ENCODE measurements around the gene PARVA.
A peak's percentile ranks its signal among the peaks of the same experiment; 100 is the strongest.

Gene PARVA

GRCh38 chr11:12544986-12545775 lies 167.8 kb downstream of the PARVA start:
- DNase-seq (ENCODE audit: low read depth, low spot score): no peak
- no CpG with 5 or more reads among the region's 13 CpGs for WGBS (ENCODE audit: insufficient coverage, insufficient read length)

GRCh38 chr11:12546122-12546521 lies 168.8 kb downstream of the PARVA start:
- Histone ChIP-seq H3K4me1 (ENCODE audit: control insufficient read depth, insufficient read depth, low read length) (no peaks in the 10 kb centered on the region), H3K27ac (ENCODE audit: low read length) (no peak overlapping the region)
- no CpG with 5 or more reads among the region's 8 CpGs for WGBS (ENCODE audit: insufficient coverage, insufficient read length)

More at GRCh38 chr11:12544986-12545775, 167.8 kb downstream of the PARVA start:
- H3K4me1 ChIP-seq (ENCODE audit: control insufficient read depth, insufficient read depth, low read length): no peaks in the 10 kb centered on the region
- no peak overlapping the region for H3K27ac ChIP-seq (ENCODE audit: low read length)
- no peaks in the 10 kb centered on the region for H3K36me3 ChIP-seq (ENCODE audit: control insufficient read depth, insufficient read depth, low read length)
- no peak overlapping the region for H3K4me3 ChIP-seq (ENCODE audit: low read length)
- no peaks in the 10 kb centered on the region for H3K27me3 ChIP-seq (ENCODE audit: control insufficient read depth, insufficient read depth, low read length)
- H3K9me3 ChIP-seq (ENCODE audit: control insufficient read depth, insufficient read depth, low read length): no peaks in the 10 kb centered on the region

GRCh38 chr11:12546660-12547059 lies 169.3 kb downstream of the PARVA start:
- Histone ChIP-seq H3K27me3 (ENCODE audit: control insufficient read depth, insufficient read depth, low read length) (no peaks in the 10 kb centered on the region), H3K36me3 (ENCODE audit: control insufficient read depth, insufficient read depth, low read length) (no peaks in the 10 kb centered on the region), H3K27ac (ENCODE audit: low read length) (no peak overlapping the region), H3K4me3 (ENCODE audit: low read length) (no peak overlapping the region), H3K9me3 (ENCODE audit: control insufficient read depth, insufficient read depth, low read length) (no peaks in the 10 kb centered on the region), H3K4me1 (ENCODE audit: control insufficient read depth, insufficient read depth, low read length) (no peaks in the 10 kb centered on the region)
- no CpG with 5 or more reads among the region's 5 CpGs for WGBS (ENCODE audit: insufficient coverage, insufficient read length)
- DNase-seq (ENCODE audit: low read depth, low spot score): no peak

More at GRCh38 chr11:12546122-12546521, 168.8 kb downstream of the PARVA start:
- DNase-seq (ENCODE audit: low read depth, low spot score): no peak
- Histone ChIP-seq H3K9me3 (ENCODE audit: control insufficient read depth, insufficient read depth, low read length) (no peaks in the 10 kb centered on the region), H3K27me3 (ENCODE audit: control insufficient read depth, insufficient read depth, low read length) (no peaks in the 10 kb centered on the region), H3K4me3 (ENCODE audit: low read length) (no peak overlapping the region), H3K36me3 (ENCODE audit: control insufficient read depth, insufficient read depth, low read length) (no peaks in the 10 kb centered on the region)

GRCh38 chr11:12547953-12548650 lies 170.7 kb downstream of the PARVA start:
- Histone ChIP-seq H3K27me3 (ENCODE audit: control insufficient read depth, insufficient read depth, low read length) (peaks cover under 1% of the 10 kb centered on the region; the same call in 1 of the 2 replicates), H3K4me1 (ENCODE audit: control insufficient read depth, insufficient read depth, low read length) (no peaks in the 10 kb centered on the region), H3K36me3 (ENCODE audit: control insufficient read depth, insufficient read depth, low read length) (no peaks in the 10 kb centered on the region), H3K9me3 (ENCODE audit: control insufficient read depth, insufficient read depth, low read length) (no peaks in the 10 kb centered on the region), H3K4me3 (ENCODE audit: low read length) (no peak overlapping the region), H3K27ac (ENCODE audit: low read length) (no peak overlapping the region)
- no CpG with 5 or more reads among the region's 5 CpGs for WGBS (ENCODE audit: insufficient coverage, insufficient read length)
- DNase-seq (ENCODE audit: low read depth, low spot score): no peak

DNA sequence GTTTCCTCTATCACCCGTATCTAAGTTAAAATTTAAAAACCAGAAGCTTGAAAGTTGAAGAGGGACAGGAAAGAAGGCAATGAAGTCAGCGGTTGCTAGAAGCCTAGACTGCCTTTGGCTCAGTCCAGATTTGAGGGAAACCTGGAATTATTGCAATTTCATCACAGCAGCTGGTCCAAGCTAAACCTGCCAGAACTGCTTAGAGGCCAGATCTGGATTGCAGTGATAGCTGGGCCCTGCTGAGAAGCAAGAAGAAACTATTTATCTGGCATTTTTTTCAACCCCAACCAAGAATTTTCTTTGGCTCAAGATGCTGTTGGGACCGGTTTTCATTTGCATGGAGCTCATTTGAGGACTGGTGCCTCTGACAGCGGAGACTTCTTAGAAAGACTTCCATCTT lies 175.3 kb downstream of the PARVA start:
- Histone ChIP-seq H3K27me3 (ENCODE audit: control insufficient read depth, insufficient read depth, low read length) (peaks cover 2% of the 10 kb centered on the region; the same call in 1 of the 2 replicates), H3K4me3 (ENCODE audit: low read length) (no peak overlapping the region), H3K27ac (ENCODE audit: low read length) (no peak overlapping the region), H3K9me3 (ENCODE audit: control insufficient read depth, insufficient read depth, low read length) (no peaks in the 10 kb centered on the region), H3K36me3 (ENCODE audit: control insufficient read depth, insufficient read depth, low read length) (no peaks in the 10 kb centered on the region), H3K4me1 (ENCODE audit: control insufficient read depth, insufficient read depth, low read length) (peaks cover 2% of the 10 kb centered on the region; the same call in 1 of the 2 replicates)
- DNase-seq (ENCODE audit: low read depth, low spot score): no peak
- WGBS (ENCODE audit: insufficient coverage, insufficient read length): no CpG with 5 or more reads among the region's 4 CpGs

DNA sequence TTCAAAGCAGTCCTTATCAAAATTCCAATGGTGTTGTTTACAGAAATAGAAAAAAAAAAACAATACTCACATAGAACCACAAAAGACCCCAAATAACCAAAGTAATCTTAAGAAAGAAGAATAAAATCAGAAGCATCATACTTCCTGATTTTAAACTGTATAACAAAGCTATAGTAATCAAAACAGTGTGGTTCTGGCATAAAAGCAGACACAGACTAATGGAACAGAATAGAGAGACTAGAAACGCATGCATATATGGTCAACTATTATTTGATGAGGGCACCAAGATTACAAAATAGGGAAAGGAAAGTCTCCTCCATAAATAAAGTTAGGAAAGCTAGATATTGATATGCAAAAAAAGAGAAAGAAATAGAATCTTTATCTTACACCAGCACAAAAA lies 176.8 kb downstream of the PARVA start:
- Histone ChIP-seq H3K27me3 (ENCODE audit: control insufficient read depth, insufficient read depth, low read length) (peaks cover 2% of the 10 kb centered on the region; the same call in 1 of the 2 replicates), H3K9me3 (ENCODE audit: control insufficient read depth, insufficient read depth, low read length) (no peaks in the 10 kb centered on the region), H3K27ac (ENCODE audit: low read length) (no peak overlapping the region), H3K4me1 (ENCODE audit: control insufficient read depth, insufficient read depth, low read length) (peaks cover 2% of the 10 kb centered on the region; the same call in 1 of the 2 replicates), H3K36me3 (ENCODE audit: control insufficient read depth, insufficient read depth, low read length) (no peaks in the 10 kb centered on the region), H3K4me3 (ENCODE audit: low read length) (no peak overlapping the region)
- no CpG with 5 or more reads among the region's 1 CpG for WGBS (ENCODE audit: insufficient coverage, insufficient read length)
- DNase-seq (ENCODE audit: low read depth, low spot score): no peak

GRCh38 chr11:12556155-12556554 lies 178.8 kb downstream of the PARVA start:
- no peaks in the 10 kb centered on the region for H3K36me3 ChIP-seq (ENCODE audit: control insufficient read depth, insufficient read depth, low read length)
- peaks cover 2% of the 10 kb centered on the region; the same call in 1 of the 2 replicates for H3K27me3 ChIP-seq (ENCODE audit: control insufficient read depth, insufficient read depth, low read length)
- DNase-seq (ENCODE audit: low read depth, low spot score): no peak
- H3K4me3 ChIP-seq (ENCODE audit: low read length): no peak overlapping the region
- no peaks in the 10 kb centered on the region for H3K9me3 ChIP-seq (ENCODE audit: control insufficient read depth, insufficient read depth, low read length)
- peaks cover 2% of the 10 kb centered on the region; the same call in 1 of the 2 replicates for H3K4me1 ChIP-seq (ENCODE audit: control insufficient read depth, insufficient read depth, low read length)
- WGBS (ENCODE audit: insufficient coverage, insufficient read length): no CpG with 5 or more reads among the region's 3 CpGs
- H3K27ac ChIP-seq (ENCODE audit: low read length): no peak overlapping the region

- H3K36me3 ChIP-seq (ENCODE audit: control insufficient read depth, insufficient read depth, low read length): no peaks in the 10 kb centered on the region
- DNase-seq (ENCODE audit: low read depth, low spot score): peak; percentile 48
These were observed 179.5 kb downstream of the PARVA start for GRCh38 chr11:12556788-12557384.

GRCh38 chr11:12559011-12559410 lies 181.6 kb downstream of the PARVA start:
- H3K27me3 ChIP-seq (ENCODE audit: control insufficient read depth, insufficient read depth, low read length): no peaks in the 10 kb centered on the region
- H3K36me3 ChIP-seq (ENCODE audit: control insufficient read depth, insufficient read depth, low read length): no peaks in the 10 kb centered on the region
- H3K4me1 ChIP-seq (ENCODE audit: control insufficient read depth, insufficient read depth, low read length): peaks cover 2% of the 10 kb centered on the region; the same call in 1 of the 2 replicates
- no peak for DNase-seq (ENCODE audit: low read depth, low spot score)
- H3K9me3 ChIP-seq (ENCODE audit: control insufficient read depth, insufficient read depth, low read length): no peaks in the 10 kb centered on the region
- H3K27ac ChIP-seq (ENCODE audit: low read length): no peak overlapping the region
- H3K4me3 ChIP-seq (ENCODE audit: low read length): no peak overlapping the region
- WGBS (ENCODE audit: insufficient coverage, insufficient read length): no CpG with 5 or more reads among the region's 3 CpGs

More at GRCh38 chr11:12556788-12557384, 179.5 kb downstream of the PARVA start:
- Histone ChIP-seq H3K27me3 (ENCODE audit: control insufficient read depth, insufficient read depth, low read length) (peaks cover 2% of the 10 kb centered on the region; the same call in 1 of the 2 replicates), H3K27ac (ENCODE audit: low read length) (no peak overlapping the region), H3K4me1 (ENCODE audit: control insufficient read depth, insufficient read depth, low read length) (peaks cover 2% of the 10 kb centered on the region; the same call in 1 of the 2 replicates), H3K9me3 (ENCODE audit: control insufficient read depth, insufficient read depth, low read length) (no peaks in the 10 kb centered on the region), H3K4me3 (ENCODE audit: low read length) (no peak overlapping the region)
- no CpG with 5 or more reads among the region's 6 CpGs for WGBS (ENCODE audit: insufficient coverage, insufficient read length)

GRCh38 chr11:12560362-12560761 lies 183.0 kb downstream of the PARVA start:
- Histone ChIP-seq H3K9me3 (ENCODE audit: control insufficient read depth, insufficient read depth, low read length) (no peaks in the 10 kb centered on the region), H3K36me3 (ENCODE audit: control insufficient read depth, insufficient read depth, low read length) (no peaks in the 10 kb centered on the region), H3K4me1 (ENCODE audit: control insufficient read depth, insufficient read depth, low read length) (peaks cover 2% of the 10 kb centered on the region; the same call in 1 of the 2 replicates), H3K27me3 (ENCODE audit: control insufficient read depth, insufficient read depth, low read length) (no peaks in the 10 kb centered on the region), H3K4me3 (ENCODE audit: low read length) (no peak overlapping the region), H3K27ac (ENCODE audit: low read length) (no peak overlapping the region)
- WGBS (ENCODE audit: insufficient coverage, insufficient read length): no CpG with 5 or more reads among the region's 3 CpGs
- DNase-seq (ENCODE audit: low read depth, low spot score): no peak

Measured in iPS DF 6.9 (cell line).